ENCODE data around the gene ZNF607.
A peak's percentile ranks its signal among the peaks of the same experiment; 100 is the strongest.

- TF ChIP-seq CTCF (IDR thresholded peaks at IDR 0.05; ENCODE audit: low read length) (peak; percentile 78), EZH2 (IDR thresholded peaks at IDR 0.05; ENCODE audit: borderline replicate concordance, low read length) (no peak)
Observed at GRCh38 chr19:37719111-37719926, at the start of gene ZNF607.

Data from OCI-LY1 (cell line).